CD4-positive, alpha-beta T cell treated with Interleukin-6 at 100 ng/mL for 8 hours (primary cell): ENCODE measurements around the gene FCRLA.

Experiments used
- DNase-seq: peaks from one replicate; pipeline ENCODE4 v3.0.0-alpha.2; 2020; ENCODE audit warnings: mixed read lengths, low spot score

The FCRLA gene

DNA sequence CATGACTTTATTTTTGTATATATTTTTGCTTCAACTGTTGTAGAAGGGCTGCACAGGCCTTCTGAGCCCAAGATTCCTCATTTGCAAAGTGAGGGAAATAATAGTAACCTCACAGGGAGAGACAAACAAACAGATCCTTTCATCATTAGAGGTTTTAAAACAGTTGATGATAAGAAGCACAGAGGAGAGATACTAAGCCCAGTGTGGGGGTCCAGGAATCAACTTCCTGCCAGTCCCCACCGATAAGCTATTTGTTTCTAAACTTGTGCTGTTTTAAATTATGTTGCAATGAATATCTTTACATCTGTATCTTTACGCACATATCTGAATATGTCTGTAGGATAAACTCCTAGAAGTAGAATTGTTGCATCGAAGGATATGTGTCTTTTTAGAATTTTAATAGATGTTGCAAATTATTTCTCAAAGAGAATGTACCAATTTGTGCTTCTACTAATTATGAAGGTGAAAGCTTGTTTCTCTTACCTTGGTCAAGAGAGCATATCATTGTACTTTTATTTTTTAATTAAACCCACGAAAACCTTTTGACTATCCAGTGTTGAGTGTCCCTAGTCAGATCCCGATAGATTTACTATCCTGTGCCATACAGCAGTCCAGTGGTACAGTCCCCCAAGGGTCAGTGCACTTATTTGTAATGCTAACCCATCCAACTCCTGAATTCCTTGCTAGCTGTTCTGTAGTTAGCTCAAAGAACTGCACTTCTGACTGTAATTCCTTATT is 25.1 kb downstream of the FCRLA start:
- no peak for DNase-seq

DNA sequence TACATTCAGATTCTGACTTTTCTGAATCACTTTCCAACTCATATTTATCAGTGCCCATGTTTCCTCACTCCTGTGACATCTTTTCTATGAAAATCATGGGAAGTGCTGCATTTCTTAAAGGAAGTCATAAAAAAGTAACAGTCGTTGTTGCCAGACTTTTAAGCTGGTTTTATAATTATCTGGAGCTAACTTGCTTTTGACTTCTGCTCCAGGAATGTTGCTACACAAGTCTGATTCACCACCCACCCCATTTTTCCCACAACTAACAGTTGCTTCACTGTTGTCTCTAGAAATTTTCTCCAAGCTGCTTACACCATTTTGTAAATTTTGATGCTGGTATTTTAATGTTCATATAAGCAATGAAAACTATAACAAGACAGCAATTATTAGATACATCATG is 26.5 kb downstream of the FCRLA start:
- no peak for DNase-seq

DNA sequence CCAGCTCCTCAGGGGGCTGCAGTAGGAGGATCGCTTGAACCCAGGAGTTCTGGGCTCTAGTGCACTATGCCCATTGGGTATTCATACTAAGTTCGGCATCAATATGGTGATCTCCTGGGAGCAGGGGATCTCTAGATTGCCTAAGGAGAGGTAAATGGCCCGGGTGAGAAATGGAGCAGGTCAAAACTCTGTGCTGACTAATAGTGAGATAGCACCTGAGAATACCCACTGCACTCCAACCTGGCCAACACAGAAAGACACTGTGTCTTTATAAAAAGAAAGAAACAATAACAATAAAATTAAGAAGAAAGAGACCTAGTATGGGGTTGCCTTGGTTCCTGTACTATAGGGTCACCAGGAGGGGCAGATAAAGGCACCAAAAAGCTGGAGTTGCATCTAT is 28.8 kb downstream of the FCRLA start:
- no peak for DNase-seq

DNA sequence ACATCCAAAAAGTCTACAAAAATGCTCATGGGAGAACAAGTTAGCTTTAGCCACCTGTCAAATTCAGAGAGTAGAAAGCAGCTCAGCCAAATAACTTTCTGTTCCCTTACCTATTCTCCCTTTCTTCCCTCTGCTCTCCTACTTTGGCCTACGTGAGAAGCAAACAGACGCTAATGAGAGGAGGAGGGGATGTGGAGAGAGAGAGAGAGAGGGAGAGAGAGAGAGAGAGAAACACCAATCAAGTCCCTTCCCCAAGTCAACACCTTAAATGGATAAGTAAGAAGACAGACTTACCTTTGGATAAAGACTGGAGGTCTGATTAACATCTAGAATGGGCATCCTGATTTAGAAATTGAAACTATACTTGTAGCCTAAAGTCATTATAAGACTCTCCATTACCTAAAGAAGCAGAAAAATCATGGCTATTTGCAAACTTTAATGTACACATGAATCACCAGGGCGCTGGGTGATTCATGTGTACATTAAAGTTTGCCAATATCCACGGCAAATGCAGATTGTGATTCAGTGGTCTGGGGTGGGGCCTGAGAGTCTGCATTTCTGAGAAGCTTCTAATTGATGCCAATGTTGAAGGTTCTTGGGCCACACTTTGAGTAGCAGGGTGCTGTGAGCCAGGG is 29.4 kb downstream of the FCRLA start:
- no peak for DNase-seq

DNA sequence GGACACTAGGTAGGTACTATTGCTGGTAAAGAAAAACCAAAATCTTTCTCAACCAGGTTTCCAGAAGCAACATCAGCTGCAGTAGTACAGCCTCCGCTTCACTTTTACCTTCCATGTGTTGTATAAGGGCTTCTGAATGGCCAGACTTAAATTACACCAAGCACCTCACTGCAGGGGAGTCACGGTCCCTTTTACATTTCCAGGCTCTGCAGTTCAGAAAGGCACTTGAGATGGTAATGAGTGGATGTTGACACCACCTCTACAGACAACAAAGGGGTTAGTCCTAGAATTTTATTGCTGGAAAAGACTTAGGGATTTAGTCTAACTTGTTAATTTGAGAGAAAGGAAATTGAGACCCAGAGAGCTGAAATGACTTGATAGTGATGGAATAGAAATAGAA is 30.6 kb downstream of the FCRLA start:
- DNase-seq, result no peak

DNA sequence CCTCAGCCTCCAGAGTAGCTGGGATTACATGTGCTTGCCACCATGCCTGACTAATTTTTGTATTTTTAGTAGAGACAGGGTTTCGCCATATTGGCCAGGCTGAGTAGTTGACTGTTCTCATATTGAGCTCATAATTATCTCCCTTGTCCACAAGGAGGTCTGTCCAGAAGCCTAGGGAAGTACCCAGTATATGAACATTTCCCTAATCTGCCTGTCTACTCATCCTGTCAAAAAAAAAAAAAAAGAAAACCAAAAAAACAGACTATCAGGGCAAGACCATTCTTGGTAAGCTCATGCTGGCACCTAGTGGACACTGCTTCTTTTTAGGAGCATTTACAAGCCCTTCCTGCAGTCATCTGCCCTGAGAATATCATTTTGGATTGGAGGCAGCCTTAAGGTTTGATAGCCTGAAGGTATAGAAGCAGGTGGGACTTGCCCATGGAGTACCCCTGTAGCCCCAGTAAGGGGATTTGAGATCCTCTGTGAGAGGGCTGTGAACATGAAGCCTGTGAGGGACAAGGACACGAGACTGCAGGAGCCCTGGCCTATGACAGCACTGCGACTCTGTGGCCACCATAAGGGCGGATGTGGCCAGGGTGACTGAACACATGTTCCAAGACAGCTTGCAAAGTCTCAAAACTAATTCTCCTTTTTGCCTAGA is 31.7 kb downstream of the FCRLA start:
- DNase-seq, result peak; percentile 56

DNA sequence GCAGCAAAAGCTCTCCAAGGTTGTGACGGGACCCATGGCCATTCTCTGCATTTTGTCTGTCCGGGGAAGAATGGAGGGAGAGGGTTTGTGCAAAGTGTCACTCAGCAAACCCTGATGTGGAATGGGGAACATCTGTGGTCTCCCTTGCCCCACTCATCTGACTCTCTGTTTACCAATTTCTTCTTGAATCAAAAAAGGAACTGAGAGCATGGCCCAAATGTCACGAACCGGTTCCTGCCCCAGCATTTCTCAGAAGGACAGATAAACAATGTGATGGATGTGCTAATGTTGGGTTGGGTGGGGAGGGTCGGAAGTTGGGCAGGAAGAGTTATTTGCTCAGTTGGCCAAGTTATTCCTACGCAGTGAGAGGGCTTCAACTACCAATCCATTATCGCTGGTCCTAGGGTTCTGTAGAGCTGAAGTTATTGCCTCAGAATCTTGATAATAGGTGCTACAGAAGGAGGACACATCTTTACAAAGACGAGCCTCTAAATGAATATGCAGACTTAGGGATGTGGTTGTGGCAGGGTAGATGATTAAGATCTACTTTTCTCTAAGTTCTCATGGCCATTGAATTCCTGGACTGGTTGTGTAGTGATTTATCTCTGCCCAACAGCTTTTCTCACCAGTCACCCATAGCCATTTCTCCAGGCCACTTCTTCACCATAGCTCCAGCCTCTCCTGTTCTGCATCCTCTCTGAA is 33.0 kb downstream of the FCRLA start:
- no peak for DNase-seq

DNA sequence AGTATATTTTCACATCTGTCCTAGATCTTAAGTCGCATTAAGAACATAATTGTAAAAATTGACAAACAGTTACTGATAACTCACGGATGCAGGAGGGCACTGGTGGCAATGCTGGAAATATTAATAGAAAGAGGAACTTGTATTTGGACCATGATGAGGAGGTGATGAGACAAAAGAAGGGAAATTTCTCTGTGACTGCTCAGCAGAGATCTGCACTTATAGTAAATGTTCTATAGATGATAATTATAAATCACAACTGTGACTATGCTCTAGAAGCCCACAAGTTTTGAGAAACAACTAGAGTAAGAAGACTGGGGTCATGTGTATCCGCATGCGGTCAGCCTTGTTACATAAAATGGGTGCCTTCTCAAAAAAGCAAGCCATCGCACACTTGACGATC is 33.9 kb downstream of the FCRLA start:
- no peak for DNase-seq

DNA sequence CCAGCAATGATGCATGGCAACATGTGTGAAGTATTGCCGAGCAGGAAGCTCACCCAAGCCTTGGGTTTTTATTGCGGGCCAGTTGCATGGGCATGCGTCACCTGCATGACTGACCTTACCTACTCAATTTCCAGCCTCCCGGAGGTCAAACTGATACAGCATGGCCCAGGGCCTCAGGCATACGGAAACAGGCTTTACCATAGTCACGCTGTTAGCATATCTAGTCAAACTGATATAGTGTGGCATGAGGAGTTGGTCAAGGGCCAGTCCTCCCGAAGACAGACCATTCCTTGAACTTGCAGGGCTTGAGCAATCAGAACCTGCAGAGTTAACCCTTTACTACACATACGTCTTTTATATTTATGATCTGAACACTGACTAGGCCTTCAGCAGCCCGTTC is 36.2 kb downstream of the FCRLA start:
- no peak for DNase-seq

DNA sequence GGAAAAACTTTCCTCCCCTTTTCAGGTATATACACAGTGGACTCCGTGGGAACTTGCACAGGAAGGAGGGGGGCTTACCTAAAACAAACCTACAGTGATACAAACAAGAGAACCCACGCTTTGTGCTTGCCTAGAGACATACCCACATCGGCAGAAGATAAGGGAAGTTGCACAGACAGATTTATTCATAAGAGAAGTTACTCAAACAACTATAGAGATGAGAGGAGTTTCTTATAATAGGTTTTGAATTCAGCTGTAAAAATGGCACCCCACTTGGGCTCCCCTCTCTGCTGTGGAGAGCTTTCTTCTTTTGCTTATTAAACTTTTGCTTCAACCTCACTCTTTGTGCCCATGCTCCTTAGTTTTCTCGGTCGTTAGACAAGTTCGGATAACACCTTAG is 40.8 kb downstream of the FCRLA start:
- no peak for DNase-seq

DNA sequence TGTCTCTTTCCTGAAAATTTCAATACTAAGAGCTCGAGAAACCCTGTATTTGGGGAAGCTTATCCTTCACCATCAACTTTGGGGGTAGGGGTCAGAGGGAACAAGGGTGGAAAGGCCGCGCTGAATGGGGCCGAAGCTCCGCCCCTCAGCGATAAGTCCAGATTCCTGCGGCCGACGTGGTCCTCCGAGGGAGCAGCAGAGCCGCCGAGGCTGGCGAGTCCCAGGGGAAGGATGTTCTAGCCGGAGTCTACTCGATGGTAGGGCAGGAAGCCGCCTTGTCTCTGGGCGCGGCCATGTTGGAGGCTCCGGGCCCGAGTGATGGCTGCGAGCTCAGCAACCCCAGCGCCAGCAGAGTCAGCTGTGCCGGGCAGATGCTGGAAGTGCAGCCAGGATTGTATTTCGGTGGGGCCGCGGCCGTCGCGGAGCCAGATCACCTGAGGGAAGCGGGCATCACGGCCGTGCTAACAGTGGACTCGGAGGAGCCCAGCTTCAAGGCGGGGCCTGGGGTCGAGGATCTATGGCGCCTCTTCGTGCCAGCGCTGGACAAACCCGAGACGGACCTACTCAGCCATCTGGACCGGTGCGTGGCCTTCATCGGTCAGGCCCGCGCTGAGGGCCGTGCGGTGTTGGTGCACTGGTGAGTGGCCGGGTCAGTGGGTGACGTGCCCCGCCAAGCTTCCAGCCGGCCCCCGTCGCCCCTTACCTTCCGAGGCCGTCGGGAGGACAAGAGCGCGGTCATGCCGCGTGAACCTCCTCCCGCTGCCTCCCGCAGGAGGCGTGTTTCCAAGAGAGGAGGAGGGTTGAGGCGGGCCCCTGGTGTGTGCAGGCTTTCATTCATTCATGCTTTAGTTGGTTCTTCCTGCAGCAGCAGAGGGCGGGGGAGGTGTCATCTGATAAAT is 42.7 kb downstream of the FCRLA start, which contains the start of gene DUSP12:
Gene DUSP12, plus strand, starts transcription at position 278 of the 899 bp plus-strand sequence. Its CDS starts 16 bp downstream, at position 294.
- peak; percentile 90 for DNase-seq

DNA sequence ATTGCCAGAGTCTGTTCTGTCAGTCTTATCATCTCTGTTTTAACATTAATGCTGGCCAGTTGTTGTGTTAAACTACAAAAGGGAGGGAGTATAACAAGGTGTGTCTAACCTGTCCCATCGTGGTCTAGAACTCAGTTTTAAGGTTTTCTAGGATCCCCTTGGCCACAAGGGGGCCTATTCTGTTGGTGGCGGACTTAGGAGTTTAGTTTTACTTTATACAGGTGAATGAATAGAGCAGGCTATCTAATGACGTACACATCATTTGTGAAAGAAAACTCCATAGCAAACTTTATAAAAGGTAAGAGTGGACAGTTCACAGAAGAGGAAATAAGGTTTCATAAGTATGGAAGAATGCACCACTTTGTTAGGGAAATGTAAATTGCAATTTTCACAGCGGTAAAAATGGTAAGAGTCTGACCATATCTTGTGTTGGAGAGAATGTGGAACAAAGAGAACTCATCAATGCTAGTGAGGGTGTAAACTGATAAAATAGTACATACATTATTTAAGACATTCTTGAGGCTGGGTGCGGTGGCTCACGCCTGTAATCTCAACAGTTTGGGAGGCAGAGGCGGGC is 56.6 kb downstream of the FCRLA start:
- peak; percentile 52 for DNase-seq
